ENCODE measurements around the gene OR2Z1.

DNA sequence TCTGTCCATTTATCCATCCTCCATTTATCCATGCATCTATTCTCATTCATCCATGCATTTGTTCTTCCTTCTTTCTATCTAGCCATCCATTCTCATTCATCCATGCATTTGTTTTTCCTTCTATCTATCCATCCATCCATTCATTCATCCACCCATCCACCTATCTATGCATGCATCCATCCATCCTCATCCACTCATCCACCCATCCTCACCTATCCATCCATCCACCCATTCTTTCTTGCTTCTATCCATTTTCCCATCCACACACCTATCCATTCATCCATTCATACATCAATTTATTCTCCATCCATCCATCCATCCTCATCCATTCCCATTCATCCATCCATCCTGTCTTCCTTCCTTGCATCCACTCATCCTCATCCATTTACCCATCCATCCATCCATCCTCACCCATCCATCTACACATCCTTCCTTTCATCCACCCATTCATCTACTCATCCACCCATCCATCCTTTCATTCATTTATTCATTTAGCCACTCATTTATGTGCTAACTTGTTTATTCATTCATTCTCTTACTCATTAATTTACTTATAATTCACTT, 43.1 kb upstream of the OR2Z1 start:
- TF ChIP-seq POLR2A (IDR thresholded peaks at IDR 0.05): no peak
- TF ChIP-seq EP300 (IDR thresholded peaks at IDR 0.05): no peak
- TF ChIP-seq, protein P1, sequence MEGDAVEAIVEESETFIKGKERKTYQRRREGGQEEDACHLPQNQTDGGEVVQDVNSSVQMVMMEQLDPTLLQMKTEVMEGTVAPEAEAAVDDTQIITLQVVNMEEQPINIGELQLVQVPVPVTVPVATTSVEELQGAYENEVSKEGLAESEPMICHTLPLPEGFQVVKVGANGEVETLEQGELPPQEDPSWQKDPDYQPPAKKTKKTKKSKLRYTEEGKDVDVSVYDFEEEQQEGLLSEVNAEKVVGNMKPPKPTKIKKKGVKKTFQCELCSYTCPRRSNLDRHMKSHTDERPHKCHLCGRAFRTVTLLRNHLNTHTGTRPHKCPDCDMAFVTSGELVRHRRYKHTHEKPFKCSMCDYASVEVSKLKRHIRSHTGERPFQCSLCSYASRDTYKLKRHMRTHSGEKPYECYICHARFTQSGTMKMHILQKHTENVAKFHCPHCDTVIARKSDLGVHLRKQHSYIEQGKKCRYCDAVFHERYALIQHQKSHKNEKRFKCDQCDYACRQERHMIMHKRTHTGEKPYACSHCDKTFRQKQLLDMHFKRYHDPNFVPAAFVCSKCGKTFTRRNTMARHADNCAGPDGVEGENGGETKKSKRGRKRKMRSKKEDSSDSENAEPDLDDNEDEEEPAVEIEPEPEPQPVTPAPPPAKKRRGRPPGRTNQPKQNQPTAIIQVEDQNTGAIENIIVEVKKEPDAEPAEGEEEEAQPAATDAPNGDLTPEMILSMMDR (IDR thresholded peaks at IDR 0.05): no peak

Data from stomach (tissue), 4 donors.